OCI-LY7 (cell line): ENCODE results near the gene FOXF2. TPM values are rescaled to one million over a fixed set of nuclear protein-coding genes. Genes with fewer than 3 reads are reported as not detected.

Experiments
- BruUV-seq: library from RNA; stranded (reverse); fragments of 400-500 nt; replicated peaks from 2 replicates; lab custom pipeline; 2021; lab: Mats Ljungman, UMichigan
- CTCF ChIA-PET: fragments of 300-600 bp; sonication (Branson Sonifier 250); formaldehyde crosslinking; loops from one replicate; lab custom pipeline; 2022; ENCODE audit warnings: antibody characterized with exemption; ENCODE audit not compliant: unreplicated experiment; lab: Charles Lee
- POLR2A ChIA-PET: fragments of 300-600 bp; sonication (Branson Sonifier 250); formaldehyde crosslinking; loops from one replicate; lab custom pipeline; 2022; ENCODE audit warnings: antibody characterized with exemption; lab: Charles Lee
- DNase-seq: peaks from one replicate; pipeline ENCODE4 v3.0.0-alpha.2; 2015; ENCODE audit warnings: low spot score
- H2AFZ ChIP-seq: fragments of 200-600 bp; sonication (generic), shearing (Covaris generic); 2 replicates; pipeline ENCODE4 v1.6.1; 2014; ENCODE audit warnings: mild to moderate bottlenecking, antibody characterized with exemption, low read length, moderate library complexity
- H3K27ac ChIP-seq: fragments of 200-600 bp; sonication (generic); 2 replicates; pipeline ENCODE4 v1.5.1; 2014; ENCODE audit warnings: mixed run types, low read depth, mild to moderate bottlenecking, moderate library complexity, low read length, inconsistent platforms; ENCODE audit not compliant: poor library complexity, severe bottlenecking
- H3K36me3 ChIP-seq: fragments of 200-600 bp; sonication (generic); 2 replicates; pipeline ENCODE4 v1.6.1; 2014; ENCODE audit warnings: mild to moderate bottlenecking, antibody characterized with exemption, low read length, moderate library complexity, mixed read lengths; ENCODE audit not compliant: insufficient read depth
- H3K4me1 ChIP-seq: fragments of 200-600 bp; sonication (generic); 2 replicates; pipeline ENCODE4 v1.5.1; 2014; ENCODE audit warnings: mild to moderate bottlenecking, low read length; ENCODE audit not compliant: insufficient read depth, poor library complexity, severe bottlenecking
- H3K4me2 ChIP-seq: fragments of 200-600 bp; sonication (generic); 2 replicates; pipeline ENCODE4 v1.6.1; 2014; ENCODE audit warnings: mild to moderate bottlenecking, low read length
- H3K4me3 ChIP-seq: fragments of 200-600 bp; sonication (generic); 2 replicates; pipeline ENCODE4 v1.5.1; 2014; ENCODE audit warnings: mild to moderate bottlenecking, low read depth, low read length; ENCODE audit not compliant: poor library complexity, severe bottlenecking
- H3K79me2 ChIP-seq: fragments of 200-600 bp; sonication (generic); 2 replicates; pipeline ENCODE4 v1.6.1; 2016; ENCODE audit warnings: low read depth, mild to moderate bottlenecking, low read length, moderate library complexity, mixed read lengths; ENCODE audit not compliant: insufficient read depth
- H3K9me2 ChIP-seq: fragments of 200-600 bp; sonication (generic); 2 replicates; pipeline ENCODE4 v1.6.1; 2016; ENCODE audit warnings: mild to moderate bottlenecking, low read length, mixed read lengths; ENCODE audit not compliant: insufficient read depth
- H3K9me3 ChIP-seq: fragments of 200-600 bp; sonication (generic); 2 replicates; pipeline ENCODE4 v1.6.1; 2014; ENCODE audit warnings: mild to moderate bottlenecking, mixed run types, low read length, mixed read lengths
- H4K20me1 ChIP-seq: fragments of 200-600 bp; sonication (generic); 2 replicates; pipeline ENCODE4 v1.6.1; 2014; ENCODE audit warnings: mild to moderate bottlenecking, antibody characterized with exemption, low read length, moderate library complexity, mixed read lengths; ENCODE audit not compliant: insufficient read depth
- CTCF ChIP-seq: fragments of 200-600 bp; sonication (generic); conservative IDR thresholded peaks from 2 replicates; pipeline ENCODE4 v1.5.1; 2014; ENCODE audit warnings: mild to moderate bottlenecking, antibody characterized with exemption, low read length, moderate library complexity, mixed read lengths
- EZH2phosphoT487 ChIP-seq: fragments of 200-600 bp; sonication (generic); IDR thresholded peaks from 2 replicates; pipeline ENCODE4 v1.6.1; 2018; ENCODE audit warnings: low read depth, borderline replicate concordance, mild to moderate bottlenecking, mixed run types, antibody characterized with exemption, low read length, moderate library complexity, mixed read lengths
- intact Hi-C: fragments of 100-400 bp; cut with micrococcal nuclease; formaldehyde crosslinking; loops from one replicate; pipeline ENCODE4 v1.10.0; 2022; ENCODE audit not compliant: unreplicated experiment
- total RNA-seq, 2 experiments: library from RNA; depleted of rRNA in 1 of 2; stranded (reverse); fragments of >200 nt in 1 of 2; shearing (Covaris generic) in 1 of 2; gene quantifications; 2 replicates each; pipeline ENCODE4 v1.2.3, GENCODE V29; 2014 to 2022

The FOXF2 gene
- total RNA-seq, 2 experiments from 2014 or later: not detected

GRCh38 chr6:1422290-1422689 is 32.9 kb downstream of the FOXF2 start:
- ChIA-PET CTCF (no interaction called here), POLR2A (interaction anchor here (0.7 kb wide), 1 partner anchor 110 kb away, joined by 3 read pairs; no protein-coding TSS in a partner anchor)
- Histone ChIP-seq H3K4me3 (no peak overlapping the region), H3K4me1 (no peaks in the 10 kb centered on the region), H3K9me3 (no peaks in the 10 kb centered on the region), H3K79me2 (no peaks in the 10 kb centered on the region), H4K20me1 (no peaks in the 10 kb centered on the region), H3K4me2 (no peak overlapping the region), H2AFZ (no peak overlapping the region), H3K36me3 (no peaks in the 10 kb centered on the region), H3K27ac (no peak overlapping the region), H3K9me2 (no peaks in the 10 kb centered on the region)
- TF ChIP-seq CTCF: no peak
- no peak for TF ChIP-seq EZH2phosphoT487
- BruUV-seq: no TSS peak
- no peak for DNase-seq
- intact Hi-C loops: no loop called here

- CTCF ChIA-PET: no interaction called here
- BruUV-seq: no TSS peak
- no peak overlapping the region for H3K4me3 ChIP-seq
These were observed 34.2 kb downstream of the FOXF2 start for GRCh38 chr6:1423578-1423977.

More at GRCh38 chr6:1423578-1423977, 34.2 kb downstream of the FOXF2 start:
- TF ChIP-seq EZH2phosphoT487: no peak
- no peak for TF ChIP-seq CTCF
- no peak for DNase-seq
- Histone ChIP-seq H3K36me3 (no peaks in the 10 kb centered on the region), H2AFZ (no peak overlapping the region), H3K9me3 (no peaks in the 10 kb centered on the region), H3K79me2 (no peaks in the 10 kb centered on the region), H3K27ac (no peak overlapping the region), H4K20me1 (no peaks in the 10 kb centered on the region), H3K9me2 (no peaks in the 10 kb centered on the region), H3K4me1 (no peaks in the 10 kb centered on the region), H3K4me2 (no peak overlapping the region)
- intact Hi-C loops: no loop called here
- POLR2A ChIA-PET: no interaction called here
